T-helper 17 cell (primary cell): Measurements from ENCODE around the gene NOP14. TPM values are rescaled to one million over a fixed set of nuclear protein-coding genes. Genes with fewer than 3 reads are reported as not detected.
"Not testable (repeated sequence)": the region's sequence is repeated elsewhere in the genome, so short reads cannot be mapped to it uniquely, and the experiment has no call there.

ENCODE experiments used
- ATAC-seq: fragments of 150-1000 bp; cut with Tn5 transposase; 2 replicates; pipeline ENCODE4 v1.10.0; 2021; ENCODE audit warnings: mild to moderate bottlenecking, moderate library complexity
- DNase-seq, 3 donors: peaks; one replicate each; pipeline versions ENCODE4 v3.0.0 to v3.0.0-alpha.2; 2020 to 2021
- H3K9me3 ChIP-seq: one replicate; pipeline ENCODE4 v1.7.0; 2013; ENCODE audit warnings: low read length, mild to moderate bottlenecking; ENCODE audit not compliant: control insufficient read depth, poor library complexity, severe bottlenecking
- H3K27ac Mint-ChIP-seq: one replicate; pipeline ENCODE4 v1.8.0; 2022; ENCODE audit warnings: mild to moderate bottlenecking, moderate library complexity, mixed read lengths
- H3K27me3 Mint-ChIP-seq: one replicate; pipeline ENCODE4 v1.8.0; 2022; ENCODE audit warnings: mixed read lengths
- H3K36me3 Mint-ChIP-seq: one replicate; pipeline ENCODE4 v1.8.0; 2022; ENCODE audit warnings: low read depth, mixed read lengths
- H3K4me1 Mint-ChIP-seq: one replicate; pipeline ENCODE4 v1.8.0; 2022; ENCODE audit warnings: mild to moderate bottlenecking, mixed read lengths
- H3K4me3 Mint-ChIP-seq: one replicate; pipeline ENCODE4 v1.8.0; 2022; ENCODE audit warnings: mild to moderate bottlenecking, moderate library complexity, mixed read lengths
- total RNA-seq, 4 donors: library from RNA in 2 of 4; stranded (reverse) in 2 of 4; gene quantifications; one replicate each; pipeline ENCODE4 v1.2.3 and lab custom pipeline; 2022 to 2026

Gene NOP14
- total RNA-seq, 2 donors from 2014 or later: 32.8 to 34.0 TPM

GRCh38 chr4:2943364-2944090, 19.7 kb downstream of the NOP14 start:
- H3K9me3 ChIP-seq: no peaks in the 10 kb centered on the region
- Mint-ChIP-seq H3K4me1 (peaks cover 12% of the 10 kb centered on the region), H3K36me3 (peaks cover 14% of the 10 kb centered on the region), H3K27ac (peak overlapping the region; percentile 92), H3K27me3 (no peaks in the 10 kb centered on the region), H3K4me3 (no peak overlapping the region)
- peak; percentile 8 for ATAC-seq
- no peak for DNase-seq

- H3K27ac Mint-ChIP-seq: peak overlapping the region; percentile 92
- peak overlapping the region; percentile 63 for H3K4me3 Mint-ChIP-seq
- peaks cover 12% of the 10 kb centered on the region for H3K36me3 Mint-ChIP-seq
- ATAC-seq (peak; percentile 35), DNase-seq (no peak)
- H3K27me3 Mint-ChIP-seq: no peaks in the 10 kb centered on the region
- H3K4me1 Mint-ChIP-seq: peaks cover 12% of the 10 kb centered on the region
- no peaks in the 10 kb centered on the region for H3K9me3 ChIP-seq
These were observed 20.5 kb downstream of the NOP14 start for GRCh38 chr4:2942532-2943363.

- no peak for DNase-seq
- no peaks in the 10 kb centered on the region for H3K9me3 ChIP-seq
- Mint-ChIP-seq H3K36me3 (peaks cover 12% of the 10 kb centered on the region), H3K27me3 (no peaks in the 10 kb centered on the region), H3K27ac (peak overlapping the region; percentile 92), H3K4me3 (peak overlapping the region; percentile 63), H3K4me1 (peaks cover 18% of the 10 kb centered on the region)
- ATAC-seq: peak; percentile 13
These were observed 21.1 kb downstream of the NOP14 start for GRCh38 chr4:2942037-2942531.

- no peak for DNase-seq
- peak overlapping the region; percentile 92 for H3K27ac Mint-ChIP-seq
These were observed 21.8 kb downstream of the NOP14 start for GRCh38 chr4:2941138-2942036.

GRCh38 chr4:2940267-2941137, 22.7 kb downstream of the NOP14 start:
- no peak for ATAC-seq
- peak overlapping the region; percentile 36 for H3K4me3 Mint-ChIP-seq
- no peak for DNase-seq
- H3K9me3 ChIP-seq: peaks cover 2% of the 10 kb centered on the region
- H3K36me3 Mint-ChIP-seq: peaks cover 7% of the 10 kb centered on the region
- peaks cover 31% of the 10 kb centered on the region for H3K4me1 Mint-ChIP-seq
- H3K27ac Mint-ChIP-seq: no peak overlapping the region
- H3K27me3 Mint-ChIP-seq: no peaks in the 10 kb centered on the region

More at GRCh38 chr4:2941138-2942036, 21.8 kb downstream of the NOP14 start:
- ATAC-seq: no peak
- Mint-ChIP-seq H3K4me1 (peaks cover 24% of the 10 kb centered on the region), H3K27me3 (no peaks in the 10 kb centered on the region), H3K36me3 (peaks cover 10% of the 10 kb centered on the region), H3K4me3 (no peak overlapping the region)
- H3K9me3 ChIP-seq: no peaks in the 10 kb centered on the region

GRCh38 chr4:2939383-2940243, 23.6 kb downstream of the NOP14 start:
- H3K27me3 Mint-ChIP-seq: no peaks in the 10 kb centered on the region
- peaks cover 33% of the 10 kb centered on the region for H3K4me1 Mint-ChIP-seq
- peaks cover 6% of the 10 kb centered on the region for H3K36me3 Mint-ChIP-seq
- ATAC-seq (no peak), DNase-seq (no peak)
- no peak overlapping the region for H3K4me3 Mint-ChIP-seq
- H3K27ac Mint-ChIP-seq: peak overlapping the region; percentile 85
- peaks cover 2% of the 10 kb centered on the region for H3K9me3 ChIP-seq

- no peak for ATAC-seq
- Mint-ChIP-seq H3K27ac (peak overlapping the region; percentile 85), H3K36me3 (peaks cover 4% of the 10 kb centered on the region), H3K27me3 (no peaks in the 10 kb centered on the region), H3K4me1 (peaks cover 33% of the 10 kb centered on the region), H3K4me3 (no peak overlapping the region)
- peaks cover 2% of the 10 kb centered on the region for H3K9me3 ChIP-seq
- DNase-seq: no peak
These were observed 24.3 kb downstream of the NOP14 start for GRCh38 chr4:2938906-2939305.

GRCh38 chr4:2938411-2938810, 24.8 kb downstream of the NOP14 start:
- not testable (repeated sequence) for H3K9me3 ChIP-seq, H3K36me3 Mint-ChIP-seq, ATAC-seq, DNase-seq, H3K4me3 Mint-ChIP-seq, H3K27me3 Mint-ChIP-seq
- H3K4me1 Mint-ChIP-seq: peaks cover 34% of the 10 kb centered on the region
- H3K27ac Mint-ChIP-seq: peak overlapping the region; percentile 85

- ATAC-seq: no peak
- no peak for DNase-seq
- Mint-ChIP-seq H3K4me3 (peak overlapping the region; percentile 87), H3K36me3 (peaks cover 6% of the 10 kb centered on the region), H3K4me1 (peaks cover 37% of the 10 kb centered on the region), H3K27me3 (no peaks in the 10 kb centered on the region), H3K27ac (peak overlapping the region; percentile 96)
- peaks cover 2% of the 10 kb centered on the region for H3K9me3 ChIP-seq
These were observed 25.2 kb downstream of the NOP14 start for GRCh38 chr4:2937986-2938385.

GRCh38 chr4:2937146-2937857, 25.9 kb downstream of the NOP14 start:
- no peak for DNase-seq
- Mint-ChIP-seq H3K36me3 (peaks cover 4% of the 10 kb centered on the region), H3K27me3 (no peaks in the 10 kb centered on the region), H3K4me3 (peak overlapping the region; percentile 87), H3K27ac (peak overlapping the region; percentile 96), H3K4me1 (peaks cover 36% of the 10 kb centered on the region)
- ATAC-seq: peak; percentile 32
- H3K9me3 ChIP-seq: peaks cover 2% of the 10 kb centered on the region

- H3K9me3 ChIP-seq: peaks cover 2% of the 10 kb centered on the region
- ATAC-seq (peak; percentile 24), DNase-seq (no peak)
- Mint-ChIP-seq H3K27ac (peak overlapping the region; percentile 96), H3K27me3 (no peaks in the 10 kb centered on the region), H3K4me1 (peaks cover 38% of the 10 kb centered on the region), H3K36me3 (peaks cover 4% of the 10 kb centered on the region), H3K4me3 (peak overlapping the region; percentile 87)
These were observed 26.4 kb downstream of the NOP14 start for GRCh38 chr4:2936773-2937145.
